Muscle layer of duodenum (tissue), 2 donors: ENCODE data around the gene TMEM238L.

Source experiments
- H3K27ac ChIP-seq: one replicate; pipeline ENCODE4 v1.7.0; 2013; ENCODE audit warnings: mild to moderate bottlenecking, low read length
- H3K27me3 ChIP-seq: one replicate; pipeline ENCODE4 v1.7.0; 2013; ENCODE audit warnings: low read depth, mild to moderate bottlenecking, control low read depth, low read length
- H3K36me3 ChIP-seq, 2 donors: one replicate each; pipeline ENCODE4 v1.7.0; 2013; ENCODE audit warnings: low read length in 2 of 2, control low read depth in 1 of 2, mild to moderate bottlenecking in 1 of 2; ENCODE audit not compliant: insufficient read depth in 2 of 2, control insufficient read depth in 1 of 2
- H3K4me1 ChIP-seq, 2 donors: one replicate each; pipeline ENCODE4 v1.7.0; 2013; ENCODE audit warnings: low read length in 2 of 2, mild to moderate bottlenecking in 2 of 2, control low read depth in 1 of 2, moderate library complexity in 1 of 2; ENCODE audit not compliant: insufficient read depth in 2 of 2, control insufficient read depth in 1 of 2
- H3K4me3 ChIP-seq, 2 donors: one replicate each; pipeline ENCODE4 v1.7.0; 2013; ENCODE audit warnings: low read length in 2 of 2, low read depth in 1 of 2, mild to moderate bottlenecking in 1 of 2
- H3K9me3 ChIP-seq, 2 donors: one replicate each; pipeline ENCODE4 v1.7.0; 2013; ENCODE audit warnings: low read length in 2 of 2, control low read depth in 1 of 2, mild to moderate bottlenecking in 1 of 2; ENCODE audit not compliant: control insufficient read depth in 1 of 2
- donor health status: healthy.

The TMEM238L gene

GRCh38 chr17:10803350-10803749 is 549 bp downstream of the TMEM238L start:
- H3K4me1 ChIP-seq = no peaks in the 10 kb centered on the region

GRCh38 chr17:10802496-10803284 is 1.2 kb downstream of the TMEM238L start:
- Histone ChIP-seq H3K27ac (peak overlapping the region; percentile 92), H3K4me1 (peaks cover 0 to 6% of the 10 kb centered on the region in 2 donors), H3K9me3 (no peaks in the 10 kb centered on the region), H3K27me3 (no peaks in the 10 kb centered on the region), H3K36me3 (no peaks in the 10 kb centered on the region), H3K4me3 (peak overlapping the region in 1 of 2 donors; percentile 52)

More at GRCh38 chr17:10803350-10803749, 549 bp downstream of the TMEM238L start:
- H3K27ac ChIP-seq = peak overlapping the region; percentile 92
- no peaks in the 10 kb centered on the region for H3K27me3 ChIP-seq
- no peaks in the 10 kb centered on the region for H3K36me3 ChIP-seq
- H3K4me3 ChIP-seq = peak overlapping the region in 1 of 2 donors; percentile 52
- H3K9me3 ChIP-seq = no peaks in the 10 kb centered on the region

GRCh38 chr17:10799407-10799806 is 4.5 kb downstream of the TMEM238L start:
- no peak overlapping the region for H3K4me3 ChIP-seq
- H3K27me3 ChIP-seq = no peaks in the 10 kb centered on the region
- peaks cover 0 to 8% of the 10 kb centered on the region in 2 donors for H3K4me1 ChIP-seq

GRCh38 chr17:10798910-10799309 is 5.0 kb downstream of the TMEM238L start:
- no peak overlapping the region for H3K4me3 ChIP-seq
- H3K36me3 ChIP-seq = no peaks in the 10 kb centered on the region
- peak overlapping the region; percentile 92 for H3K27ac ChIP-seq
- H3K4me1 ChIP-seq = peaks cover 0 to 8% of the 10 kb centered on the region in 2 donors
- H3K27me3 ChIP-seq = no peaks in the 10 kb centered on the region
- no peaks in the 10 kb centered on the region for H3K9me3 ChIP-seq

More at GRCh38 chr17:10799407-10799806, 4.5 kb downstream of the TMEM238L start:
- H3K36me3 ChIP-seq = no peaks in the 10 kb centered on the region
- H3K9me3 ChIP-seq = no peaks in the 10 kb centered on the region
- H3K27ac ChIP-seq = peak overlapping the region; percentile 92

GRCh38 chr17:10798332-10798749 is 5.6 kb downstream of the TMEM238L start:
- H3K27ac ChIP-seq = peak overlapping the region; percentile 92
- H3K27me3 ChIP-seq = no peaks in the 10 kb centered on the region
- no peaks in the 10 kb centered on the region for H3K9me3 ChIP-seq
- H3K4me3 ChIP-seq = peak overlapping the region in 1 of 2 donors; percentile 26
- H3K36me3 ChIP-seq = no peaks in the 10 kb centered on the region
- H3K4me1 ChIP-seq = peaks cover 0 to 8% of the 10 kb centered on the region in 2 donors

GRCh38 chr17:10797476-10798328 is 6.2 kb downstream of the TMEM238L start:
- H3K27ac ChIP-seq = peak overlapping the region; percentile 92
- no peaks in the 10 kb centered on the region for H3K27me3 ChIP-seq
- no peaks in the 10 kb centered on the region for H3K36me3 ChIP-seq
- peak overlapping the region in 1 of 2 donors; percentile 26 for H3K4me3 ChIP-seq
- H3K9me3 ChIP-seq = no peaks in the 10 kb centered on the region
- H3K4me1 ChIP-seq = peaks cover 0 to 8% of the 10 kb centered on the region in 2 donors

- H3K36me3 ChIP-seq = no peaks in the 10 kb centered on the region
- no peak overlapping the region for H3K4me3 ChIP-seq
- H3K9me3 ChIP-seq = no peaks in the 10 kb centered on the region
- H3K27ac ChIP-seq = no peak overlapping the region
- peaks cover 0 to 8% of the 10 kb centered on the region in 2 donors for H3K4me1 ChIP-seq
- H3K27me3 ChIP-seq = no peaks in the 10 kb centered on the region
These were observed 10.1 kb downstream of the TMEM238L start for GRCh38 chr17:10793816-10794215.

GRCh38 chr17:10793256-10793655 is 10.6 kb downstream of the TMEM238L start:
- no peak overlapping the region for H3K27ac ChIP-seq

GRCh38 chr17:10792151-10792550 is 11.7 kb downstream of the TMEM238L start:
- H3K4me1 ChIP-seq = no peaks in the 10 kb centered on the region
- no peak overlapping the region for H3K27ac ChIP-seq
- no peaks in the 10 kb centered on the region for H3K9me3 ChIP-seq
- no peaks in the 10 kb centered on the region for H3K36me3 ChIP-seq
- H3K4me3 ChIP-seq = no peak overlapping the region
- no peaks in the 10 kb centered on the region for H3K27me3 ChIP-seq

More at GRCh38 chr17:10793256-10793655, 10.6 kb downstream of the TMEM238L start:
- no peaks in the 10 kb centered on the region for H3K9me3 ChIP-seq
- H3K27me3 ChIP-seq = no peaks in the 10 kb centered on the region
- H3K4me1 ChIP-seq = peaks cover 0 to 8% of the 10 kb centered on the region in 2 donors
- no peaks in the 10 kb centered on the region for H3K36me3 ChIP-seq
- no peak overlapping the region for H3K4me3 ChIP-seq

GRCh38 chr17:10790491-10791401 is 13.2 kb downstream of the TMEM238L start:
- Histone ChIP-seq H3K27me3 (no peaks in the 10 kb centered on the region), H3K4me3 (no peak overlapping the region), H3K4me1 (no peaks in the 10 kb centered on the region), H3K9me3 (no peaks in the 10 kb centered on the region), H3K27ac (no peak overlapping the region), H3K36me3 (no peaks in the 10 kb centered on the region)
